ENCODE measurements around the gene GLDN. TPM values are rescaled to one million over a fixed set of nuclear protein-coding genes. Genes with fewer than 3 reads are reported as not detected.

Gene GLDN
- total RNA-seq, 2 donors from 2014 or later: not detected

DNA sequence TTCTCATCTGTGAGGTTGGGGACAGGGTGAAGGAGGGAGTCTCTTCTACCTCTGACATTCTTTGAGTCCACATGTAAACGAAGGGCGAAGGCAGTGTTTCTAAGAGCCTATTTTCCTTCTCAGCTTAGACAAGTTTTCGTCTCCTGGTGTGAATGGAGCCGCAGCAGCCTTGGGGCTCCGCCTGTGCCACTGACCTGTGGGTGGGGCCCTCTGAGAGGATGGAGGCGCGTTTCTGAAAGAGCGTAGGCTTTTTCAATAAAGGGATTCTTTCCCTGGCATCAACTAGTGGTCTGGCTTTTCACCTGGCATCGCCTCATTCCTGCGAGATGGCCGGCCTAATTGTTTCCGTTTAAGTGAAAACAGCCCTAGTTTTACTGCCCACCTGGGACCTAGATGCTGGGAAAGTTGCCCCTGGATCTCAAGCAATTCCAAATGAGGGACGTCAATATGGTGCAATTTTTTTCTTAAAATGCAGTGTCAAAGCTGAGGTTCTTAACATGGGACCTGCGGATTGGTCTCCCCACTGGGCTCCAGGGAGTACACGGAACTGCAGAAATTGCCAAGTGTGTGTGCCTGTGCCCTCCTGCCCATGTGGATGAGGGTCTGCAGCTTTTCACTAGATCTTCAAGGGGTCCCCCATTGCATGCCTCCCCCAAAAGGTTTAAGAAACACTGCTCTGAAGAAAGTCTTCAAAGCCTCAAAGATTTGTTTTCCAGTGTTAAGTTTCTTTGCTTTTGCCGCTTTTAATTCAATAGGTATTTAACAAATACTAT, 958 bp downstream of the GLDN start:
- Mint-ChIP-seq H3K27ac (no peak overlapping the region), H3K36me3 (no peaks in the 10 kb centered on the region), H3K9me3 (no peaks in the 10 kb centered on the region)
- no peak for ATAC-seq
- DNase-seq (ENCODE audit: low spot score in 2 of 2): no peak

DNA sequence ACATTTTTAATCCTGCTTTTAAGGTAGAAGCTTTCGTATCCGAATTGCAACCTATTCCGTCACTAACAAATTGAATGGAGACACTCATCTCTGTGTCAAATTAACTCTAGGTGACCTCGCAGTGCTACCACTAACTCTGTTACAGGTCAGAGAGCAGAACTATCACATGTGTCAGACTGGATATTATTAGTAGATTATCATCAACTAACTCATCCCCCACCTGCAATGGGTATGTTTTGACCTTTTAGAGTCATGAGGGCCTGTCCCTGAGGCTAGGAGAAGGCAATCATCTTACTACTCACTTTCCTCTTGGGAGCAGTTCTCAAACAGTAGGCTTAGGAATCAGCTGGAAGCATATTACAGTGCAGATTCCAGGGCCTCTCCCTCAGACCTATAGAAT, 2.0 kb downstream of the GLDN start:
- Mint-ChIP-seq H3K9me3 (no peaks in the 10 kb centered on the region), H3K27ac (no peak overlapping the region), H3K36me3 (no peaks in the 10 kb centered on the region)
- DNase-seq (ENCODE audit: low spot score in 2 of 2): no peak
- ATAC-seq: no peak

DNA sequence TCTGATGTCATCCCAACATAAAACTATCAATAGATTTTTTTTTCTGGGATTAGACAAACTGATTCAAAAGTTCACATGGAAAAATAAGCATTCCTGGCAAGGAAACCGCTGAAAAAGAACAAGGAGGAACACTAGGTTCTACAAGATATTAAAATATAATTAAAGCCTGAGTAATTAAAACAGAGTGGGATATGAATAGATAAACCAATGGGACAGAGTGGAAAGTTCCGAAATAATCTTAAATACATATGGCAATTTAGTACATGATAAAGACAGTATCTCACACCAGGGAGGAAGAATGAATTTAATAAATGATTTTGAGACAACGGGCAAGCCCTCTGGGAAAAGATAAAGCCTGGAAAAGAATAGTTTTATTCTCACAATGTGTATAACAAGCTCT, 4.7 kb downstream of the GLDN start:
- no peaks in the 10 kb centered on the region for H3K9me3 Mint-ChIP-seq
- H3K36me3 Mint-ChIP-seq: no peaks in the 10 kb centered on the region
- DNase-seq (ENCODE audit: low spot score in 2 of 2): no peak
- no peak overlapping the region for H3K27ac Mint-ChIP-seq
- ATAC-seq: no peak

GRCh38 chr15:51348688-51349087, 7.2 kb downstream of the GLDN start:
- H3K27ac Mint-ChIP-seq: no peak overlapping the region
- H3K36me3 Mint-ChIP-seq: no peaks in the 10 kb centered on the region
- ATAC-seq: no peak
- no peaks in the 10 kb centered on the region for H3K9me3 Mint-ChIP-seq
- no peak for DNase-seq (ENCODE audit: low spot score in 2 of 2)

- ATAC-seq (no peak), DNase-seq (ENCODE audit: low spot score in 2 of 2) (no peak)
- H3K27ac Mint-ChIP-seq: no peak overlapping the region
- H3K9me3 Mint-ChIP-seq: no peaks in the 10 kb centered on the region
- H3K36me3 Mint-ChIP-seq: no peaks in the 10 kb centered on the region
Measured at GRCh38 chr15:51349156-51349844, 7.8 kb downstream of the GLDN start.

GRCh38 chr15:51350723-51351122, 9.3 kb downstream of the GLDN start:
- no peaks in the 10 kb centered on the region for H3K9me3 Mint-ChIP-seq
- H3K27ac Mint-ChIP-seq: no peak overlapping the region
- H3K36me3 Mint-ChIP-seq: no peaks in the 10 kb centered on the region
- ATAC-seq (no peak), DNase-seq (ENCODE audit: low spot score in 2 of 2) (no peak)

DNA sequence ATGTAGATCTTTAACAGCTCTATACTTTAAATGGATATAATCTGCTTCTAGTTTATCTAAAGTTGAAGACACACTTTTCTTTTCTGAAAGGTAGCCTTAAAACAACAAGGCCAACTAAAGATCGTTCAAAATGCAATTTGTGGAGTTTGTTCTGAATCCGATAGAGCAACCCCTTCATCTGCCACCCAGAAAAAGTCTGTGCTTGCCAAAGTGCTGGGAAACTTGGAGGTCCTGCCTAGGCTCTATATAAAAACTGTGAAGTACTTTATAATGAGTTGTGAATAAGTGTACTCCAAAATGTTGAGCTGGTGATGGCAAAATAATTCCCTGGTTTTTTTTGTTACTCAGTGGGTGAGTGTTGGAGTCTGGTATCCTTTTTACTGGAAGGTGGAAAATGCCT, 12.5 kb downstream of the GLDN start:
- no peak overlapping the region for H3K27ac Mint-ChIP-seq
- H3K9me3 Mint-ChIP-seq: no peaks in the 10 kb centered on the region
- ATAC-seq (no peak), DNase-seq (ENCODE audit: low spot score in 2 of 2) (no peak)
- H3K36me3 Mint-ChIP-seq: no peaks in the 10 kb centered on the region

DNA sequence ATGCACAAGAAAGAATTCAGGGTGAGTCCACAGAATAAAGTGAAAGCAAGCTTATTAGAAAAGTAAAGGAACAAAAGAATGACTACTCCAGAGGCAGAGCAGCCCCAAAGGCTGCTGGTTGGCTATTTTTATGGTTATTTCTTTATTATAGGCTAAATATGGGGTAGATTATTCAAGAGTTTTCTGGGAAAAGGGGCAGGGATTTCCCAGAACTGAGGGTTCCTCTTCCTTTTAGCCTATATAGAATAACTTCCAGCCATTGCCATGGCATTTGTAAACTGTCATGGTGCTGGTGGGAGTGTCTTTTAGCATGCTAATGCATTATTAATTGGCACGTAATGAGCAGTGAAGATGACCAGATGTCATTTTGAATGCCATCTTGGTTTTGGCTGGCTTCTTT, 13.6 kb downstream of the GLDN start:
- Mint-ChIP-seq H3K36me3 (no peaks in the 10 kb centered on the region), H3K9me3 (no peaks in the 10 kb centered on the region), H3K27ac (no peak overlapping the region)
- ATAC-seq (no peak), DNase-seq (ENCODE audit: low spot score in 2 of 2) (no peak)

DNA sequence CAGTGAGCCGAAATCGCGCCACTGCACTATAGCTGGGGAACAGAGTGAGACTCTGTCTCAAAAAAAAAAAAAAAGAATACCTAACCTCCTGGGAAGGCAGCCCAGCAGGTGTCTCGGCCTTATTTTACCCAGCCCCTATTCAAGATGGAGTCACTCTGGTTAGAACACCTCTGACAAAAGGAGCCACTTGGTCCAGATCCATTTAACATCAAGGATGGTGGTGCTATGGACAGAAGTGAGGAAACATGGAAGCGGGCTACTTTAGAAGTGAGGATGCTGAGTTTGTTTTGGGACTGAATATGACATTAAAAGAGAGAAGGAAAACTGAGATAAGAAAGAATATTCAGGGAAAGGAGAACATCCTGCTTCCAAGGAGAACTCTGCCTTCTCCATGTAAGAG, 14.7 kb downstream of the GLDN start:
- no peak for ATAC-seq

DNA sequence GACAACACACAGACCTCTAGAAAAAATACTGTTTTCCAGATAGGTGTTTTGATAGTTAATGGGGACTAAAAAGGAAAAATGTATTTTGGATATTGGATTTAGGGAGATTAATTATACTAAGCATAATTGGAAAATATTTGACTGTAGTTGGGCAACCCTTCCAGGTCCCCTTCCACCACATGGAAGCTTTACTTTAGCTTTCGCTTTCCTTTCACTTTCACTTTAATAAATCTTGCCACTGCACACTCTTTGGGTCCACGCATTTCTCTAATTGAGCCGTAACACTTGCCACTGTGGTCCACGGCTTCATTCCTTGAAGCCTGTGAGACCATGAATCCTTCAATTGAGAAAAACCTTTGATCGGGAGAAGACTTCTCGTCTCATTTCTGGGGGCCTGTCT, 15.5 kb downstream of the GLDN start:
- ATAC-seq (no peak), DNase-seq (ENCODE audit: low spot score in 2 of 2) (no peak)
- H3K9me3 Mint-ChIP-seq: no peaks in the 10 kb centered on the region
- no peak overlapping the region for H3K27ac Mint-ChIP-seq
- no peaks in the 10 kb centered on the region for H3K36me3 Mint-ChIP-seq

More for the DNA sequence above, 14.7 kb downstream of the GLDN start:
- Mint-ChIP-seq H3K36me3 (no peaks in the 10 kb centered on the region), H3K9me3 (no peaks in the 10 kb centered on the region), H3K27ac (no peak overlapping the region)
- no peak for DNase-seq (ENCODE audit: low spot score in 2 of 2)

GRCh38 chr15:51359981-51360380, 18.5 kb downstream of the GLDN start:
- no peaks in the 10 kb centered on the region for H3K9me3 Mint-ChIP-seq
- no peak for DNase-seq (ENCODE audit: low spot score in 2 of 2)
- H3K27ac Mint-ChIP-seq: no peak overlapping the region
- H3K36me3 Mint-ChIP-seq: no peaks in the 10 kb centered on the region
- no peak for ATAC-seq

DNA sequence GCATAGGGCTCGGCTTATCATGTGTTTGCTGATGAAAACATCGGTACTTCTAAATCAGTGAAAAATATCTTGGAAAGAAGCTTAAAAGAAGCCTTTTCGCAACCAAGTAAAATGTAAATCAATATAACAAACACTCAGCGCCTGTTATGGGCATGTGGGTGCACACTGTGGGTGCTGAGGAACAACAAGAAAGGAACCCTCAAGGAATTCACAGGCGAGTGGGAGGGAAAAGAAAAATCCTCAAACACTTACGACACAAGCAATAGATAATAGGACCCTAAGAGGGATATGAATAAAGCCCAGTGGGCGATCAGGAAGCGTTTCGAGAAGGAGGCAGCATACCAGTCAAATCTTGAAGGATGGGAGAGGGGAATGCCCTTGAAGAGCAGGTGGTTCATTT, 21.9 kb downstream of the GLDN start:
- H3K36me3 Mint-ChIP-seq: no peaks in the 10 kb centered on the region
- no peak for ATAC-seq
- DNase-seq (ENCODE audit: low spot score in 2 of 2): no peak
- no peak overlapping the region for H3K27ac Mint-ChIP-seq
- H3K9me3 Mint-ChIP-seq: no peaks in the 10 kb centered on the region

DNA sequence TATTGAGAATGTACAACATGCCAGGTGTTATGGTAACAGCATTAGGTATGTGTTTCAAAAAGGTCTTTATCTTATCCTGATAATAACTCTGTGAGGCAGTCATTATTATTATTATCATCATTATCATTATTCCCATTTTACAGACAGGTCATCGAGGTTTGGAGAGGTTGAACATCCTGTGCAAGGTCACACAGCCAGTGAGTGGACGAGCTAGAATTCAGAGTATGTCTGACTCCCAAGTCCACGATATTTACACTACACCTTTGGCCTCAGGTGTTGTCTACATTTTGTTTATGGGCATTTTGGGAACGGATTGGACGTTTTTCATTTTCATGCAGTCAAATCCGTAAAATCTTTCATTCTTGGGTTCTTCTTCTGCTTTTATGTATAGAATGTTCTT, 24.0 kb downstream of the GLDN start:
- no peaks in the 10 kb centered on the region for H3K9me3 Mint-ChIP-seq
- no peaks in the 10 kb centered on the region for H3K36me3 Mint-ChIP-seq
- DNase-seq (ENCODE audit: low spot score in 2 of 2) (no peak), ATAC-seq (no peak)
- H3K27ac Mint-ChIP-seq: no peak overlapping the region

GRCh38 chr15:51366071-51366470, 24.6 kb downstream of the GLDN start:
- no peaks in the 10 kb centered on the region for H3K36me3 Mint-ChIP-seq
- DNase-seq (ENCODE audit: low spot score in 2 of 2) (no peak), ATAC-seq (no peak)
- H3K9me3 Mint-ChIP-seq: no peaks in the 10 kb centered on the region
- no peak overlapping the region for H3K27ac Mint-ChIP-seq

DNA sequence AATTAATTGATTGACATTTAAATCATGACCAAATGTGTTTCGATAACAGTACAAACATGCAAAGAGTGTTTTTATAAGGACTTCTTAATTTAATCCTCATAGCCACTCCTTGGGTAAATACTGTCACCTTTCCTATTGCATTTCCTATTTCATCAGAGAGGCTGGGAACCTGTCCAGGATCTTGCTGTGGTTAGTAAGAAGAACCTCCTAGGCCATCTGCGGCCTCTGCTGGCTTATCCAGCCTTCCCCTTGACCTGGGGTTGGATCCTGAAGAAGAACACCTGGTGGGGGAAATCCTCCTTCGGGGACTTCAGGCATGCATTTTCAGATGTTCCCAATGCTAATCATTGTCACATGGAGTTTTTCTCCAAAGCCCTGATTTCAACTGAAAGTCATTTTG, 25.5 kb downstream of the GLDN start:
- no peak for DNase-seq (ENCODE audit: low spot score in 2 of 2)
- ATAC-seq: no peak
- H3K36me3 Mint-ChIP-seq: no peaks in the 10 kb centered on the region
- no peaks in the 10 kb centered on the region for H3K9me3 Mint-ChIP-seq
- H3K27ac Mint-ChIP-seq: no peak overlapping the region

- no peak overlapping the region for H3K27ac Mint-ChIP-seq
- no peaks in the 10 kb centered on the region for H3K36me3 Mint-ChIP-seq
- ATAC-seq (no peak), DNase-seq (ENCODE audit: low spot score in 2 of 2) (no peak)
- H3K9me3 Mint-ChIP-seq: no peaks in the 10 kb centered on the region
Measured at GRCh38 chr15:51367322-51367976, 26.0 kb downstream of the GLDN start.

DNA sequence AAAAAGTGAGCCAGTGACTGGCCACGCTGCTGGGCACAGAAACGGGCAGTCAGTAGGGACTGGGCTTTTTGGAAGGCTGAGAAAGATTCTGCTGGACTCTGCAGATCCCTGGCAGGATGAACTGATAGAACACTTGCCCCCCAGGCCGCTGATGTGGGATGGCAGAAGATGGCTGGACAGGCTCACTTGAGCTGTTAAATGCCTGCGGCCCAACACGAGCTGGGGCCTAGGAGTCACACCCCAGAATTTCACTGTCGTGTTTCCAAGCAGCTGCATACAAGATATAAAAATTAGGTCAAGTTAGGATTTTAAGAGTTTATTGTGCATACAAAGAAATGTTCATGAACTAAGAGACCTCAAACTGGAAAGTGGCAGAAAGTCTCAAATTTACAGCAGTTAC, 26.9 kb downstream of the GLDN start:
- no peak for ATAC-seq
- Mint-ChIP-seq H3K27ac (peak overlapping the region in 1 of 2 donors; percentile 62), H3K9me3 (no peaks in the 10 kb centered on the region)

More for the DNA sequence above, 26.9 kb downstream of the GLDN start:
- no peaks in the 10 kb centered on the region for H3K36me3 Mint-ChIP-seq
- DNase-seq (ENCODE audit: low spot score in 2 of 2): no peak

All from activated naive CD4-positive, alpha-beta T cell treated with anti-CD3 and anti-CD28 coated beads, Interleukin-2, amount 50 U/mL, for 72 hours (primary cell).